ENCODE data around the gene FLNC.

The FLNC gene

DNA sequence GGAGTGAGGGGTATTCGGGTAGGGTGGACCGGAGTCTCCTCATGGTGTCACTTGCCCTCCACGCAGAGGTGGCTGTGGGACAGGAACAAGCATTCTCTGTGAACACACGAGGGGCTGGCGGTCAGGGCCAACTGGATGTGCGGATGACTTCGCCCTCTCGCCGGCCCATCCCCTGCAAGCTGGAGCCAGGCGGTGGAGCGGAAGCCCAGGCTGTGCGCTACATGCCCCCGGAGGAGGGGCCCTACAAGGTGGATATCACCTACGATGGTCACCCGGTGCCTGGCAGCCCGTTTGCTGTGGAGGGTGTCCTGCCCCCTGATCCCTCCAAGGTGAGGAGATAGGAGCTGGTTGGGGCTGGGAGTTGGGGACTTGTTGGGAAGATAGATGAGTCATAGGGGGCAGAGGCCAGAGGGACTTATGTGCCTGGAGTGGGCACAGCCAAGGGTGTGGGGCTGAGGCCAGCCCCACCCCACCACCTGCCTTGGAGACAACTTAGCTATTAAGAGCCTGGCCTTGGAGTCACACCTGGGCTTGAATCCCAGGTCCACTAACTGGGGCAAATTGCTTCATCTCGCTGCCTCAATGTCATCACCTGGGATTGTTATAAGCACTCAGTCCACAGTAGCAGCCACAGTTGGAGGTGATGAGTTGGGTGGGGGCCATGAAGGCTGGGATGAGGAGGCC is 13.9 kb downstream of the FLNC start:
- in situ Hi-C loops (cut with HindIII; ENCODE audit: low sequenced_read_pairs) = no loop called here

GRCh38 chr7:128844777-128845311 is 14.6 kb downstream of the FLNC start:
- in situ Hi-C loops (cut with HindIII; ENCODE audit: low sequenced_read_pairs) = no loop called here

- in situ Hi-C loops (cut with HindIII; ENCODE audit: low sequenced_read_pairs) = no loop called here
Measured at GRCh38 chr7:128845475-128845874, 15.3 kb downstream of the FLNC start.

DNA sequence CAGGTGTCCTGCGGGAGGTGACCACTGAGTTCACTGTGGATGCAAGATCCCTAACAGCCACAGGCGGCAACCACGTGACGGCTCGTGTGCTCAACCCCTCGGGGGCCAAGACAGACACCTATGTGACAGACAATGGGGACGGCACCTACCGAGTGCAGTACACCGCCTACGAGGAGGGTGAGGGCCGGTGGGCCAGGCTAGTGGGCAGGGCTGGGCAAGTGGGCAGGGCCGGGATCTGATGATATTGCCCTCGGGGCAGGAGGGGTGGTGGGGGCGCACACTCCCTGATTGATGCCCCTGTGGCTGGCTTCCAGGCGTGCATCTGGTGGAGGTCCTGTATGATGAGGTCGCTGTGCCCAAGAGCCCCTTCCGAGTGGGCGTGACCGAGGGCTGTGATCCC is 15.8 kb downstream of the FLNC start:
- in situ Hi-C loops (cut with HindIII; ENCODE audit: low sequenced_read_pairs) = no loop called here

DNA sequence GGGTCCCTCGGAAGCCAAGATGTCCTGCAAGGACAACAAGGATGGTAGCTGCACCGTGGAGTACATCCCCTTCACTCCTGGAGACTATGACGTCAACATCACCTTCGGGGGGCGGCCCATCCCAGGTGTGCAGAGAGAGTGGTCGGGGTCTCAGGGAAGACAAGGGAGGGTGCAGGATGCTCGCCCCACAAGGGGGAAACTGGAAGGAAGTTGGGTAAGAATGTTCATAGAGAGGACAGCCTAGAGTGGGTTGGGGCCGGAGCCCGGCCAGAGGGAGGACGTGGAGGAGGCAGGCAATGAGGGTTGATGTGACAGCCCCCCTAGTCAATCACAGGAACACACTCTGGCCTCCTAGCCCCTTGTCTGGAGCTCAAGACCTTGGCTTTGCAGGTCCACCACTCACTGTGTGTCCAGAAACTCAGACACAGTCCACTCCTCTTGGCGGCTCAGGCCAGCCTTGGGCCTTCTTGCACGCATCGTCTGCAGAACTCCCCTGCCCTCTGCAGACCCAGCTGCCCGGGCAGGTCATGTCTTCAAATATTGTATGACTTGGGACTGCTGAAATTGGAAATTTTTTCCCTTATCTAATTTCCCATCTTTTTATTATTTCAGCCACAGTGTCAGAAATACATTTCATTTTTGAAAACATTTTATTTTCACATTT is 16.7 kb downstream of the FLNC start:
- in situ Hi-C loops (cut with HindIII; ENCODE audit: low sequenced_read_pairs) = no loop called here

- in situ Hi-C loops (cut with HindIII; ENCODE audit: low sequenced_read_pairs) = no loop called here
Measured at GRCh38 chr7:128847721-128848211, 17.6 kb downstream of the FLNC start.

- in situ Hi-C loops (cut with HindIII; ENCODE audit: low sequenced_read_pairs) = no loop called here
Measured at GRCh38 chr7:128848289-128849155, 18.3 kb downstream of the FLNC start.

DNA sequence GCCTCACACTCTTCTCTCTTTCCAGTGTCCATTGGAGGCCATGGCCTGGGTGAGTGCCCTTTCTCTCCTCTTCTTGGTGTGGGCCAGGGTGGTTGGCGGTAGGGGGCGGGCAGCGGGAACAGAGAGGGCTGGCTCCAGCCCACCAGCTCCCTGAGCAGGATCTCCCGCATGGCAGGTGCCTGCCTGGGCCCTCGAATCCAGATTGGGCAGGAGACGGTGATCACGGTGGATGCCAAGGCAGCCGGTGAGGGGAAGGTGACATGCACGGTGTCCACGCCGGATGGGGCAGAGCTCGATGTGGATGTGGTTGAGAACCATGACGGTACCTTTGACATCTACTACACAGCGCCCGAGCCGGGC is 18.9 kb downstream of the FLNC start:
- in situ Hi-C loops (cut with HindIII; ENCODE audit: low sequenced_read_pairs) = no loop called here

- in situ Hi-C loops (cut with HindIII; ENCODE audit: low sequenced_read_pairs) = no loop called here
Measured at GRCh38 chr7:128849804-128850490, 19.7 kb downstream of the FLNC start.

GRCh38 chr7:128852537-128853254 is 22.5 kb downstream of the FLNC start:
- in situ Hi-C loops (cut with HindIII; ENCODE audit: low sequenced_read_pairs) = no loop called here

DNA sequence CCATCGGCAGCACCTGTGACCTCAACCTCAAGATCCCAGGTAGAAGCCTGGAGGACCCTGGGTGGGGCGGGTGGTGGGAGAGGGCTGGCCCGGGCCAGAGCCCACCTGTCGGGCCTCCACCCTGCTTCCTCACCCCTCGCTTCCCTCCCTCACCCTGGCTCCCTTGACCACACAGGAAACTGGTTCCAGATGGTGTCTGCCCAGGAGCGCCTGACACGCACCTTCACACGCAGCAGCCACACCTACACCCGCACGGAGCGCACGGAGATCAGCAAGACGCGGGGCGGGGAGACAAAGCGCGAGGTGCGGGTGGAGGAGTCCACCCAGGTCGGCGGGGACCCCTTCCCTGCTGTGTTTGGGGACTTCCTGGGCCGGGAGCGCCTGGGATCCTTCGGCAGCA is 23.6 kb downstream of the FLNC start:
- in situ Hi-C loops (cut with HindIII; ENCODE audit: low sequenced_read_pairs) = no loop called here

DNA sequence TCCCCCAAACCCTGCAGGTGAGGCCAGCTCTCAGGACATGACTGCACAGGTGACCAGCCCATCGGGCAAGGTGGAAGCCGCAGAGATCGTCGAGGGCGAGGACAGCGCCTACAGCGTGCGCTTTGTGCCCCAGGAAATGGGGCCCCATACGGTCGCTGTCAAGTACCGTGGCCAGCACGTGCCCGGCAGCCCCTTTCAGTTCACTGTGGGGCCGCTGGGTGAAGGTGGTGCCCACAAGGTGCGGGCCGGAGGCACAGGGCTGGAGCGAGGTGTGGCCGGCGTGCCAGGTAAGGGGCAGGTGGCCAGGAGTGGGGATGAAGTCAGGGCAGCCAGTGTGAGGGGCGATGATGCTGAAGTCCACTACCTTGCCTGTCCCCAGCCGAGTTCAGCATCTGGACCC is 24.2 kb downstream of the FLNC start:
- in situ Hi-C loops (cut with HindIII; ENCODE audit: low sequenced_read_pairs) = no loop called here

GRCh38 chr7:128855559-128855958 is 25.4 kb downstream of the FLNC start:
- in situ Hi-C loops (cut with HindIII; ENCODE audit: low sequenced_read_pairs) = no loop called here

GRCh38 chr7:128856001-128856718 is 26.0 kb downstream of the FLNC start:
- in situ Hi-C loops (cut with HindIII; ENCODE audit: low sequenced_read_pairs) = no loop called here

DNA sequence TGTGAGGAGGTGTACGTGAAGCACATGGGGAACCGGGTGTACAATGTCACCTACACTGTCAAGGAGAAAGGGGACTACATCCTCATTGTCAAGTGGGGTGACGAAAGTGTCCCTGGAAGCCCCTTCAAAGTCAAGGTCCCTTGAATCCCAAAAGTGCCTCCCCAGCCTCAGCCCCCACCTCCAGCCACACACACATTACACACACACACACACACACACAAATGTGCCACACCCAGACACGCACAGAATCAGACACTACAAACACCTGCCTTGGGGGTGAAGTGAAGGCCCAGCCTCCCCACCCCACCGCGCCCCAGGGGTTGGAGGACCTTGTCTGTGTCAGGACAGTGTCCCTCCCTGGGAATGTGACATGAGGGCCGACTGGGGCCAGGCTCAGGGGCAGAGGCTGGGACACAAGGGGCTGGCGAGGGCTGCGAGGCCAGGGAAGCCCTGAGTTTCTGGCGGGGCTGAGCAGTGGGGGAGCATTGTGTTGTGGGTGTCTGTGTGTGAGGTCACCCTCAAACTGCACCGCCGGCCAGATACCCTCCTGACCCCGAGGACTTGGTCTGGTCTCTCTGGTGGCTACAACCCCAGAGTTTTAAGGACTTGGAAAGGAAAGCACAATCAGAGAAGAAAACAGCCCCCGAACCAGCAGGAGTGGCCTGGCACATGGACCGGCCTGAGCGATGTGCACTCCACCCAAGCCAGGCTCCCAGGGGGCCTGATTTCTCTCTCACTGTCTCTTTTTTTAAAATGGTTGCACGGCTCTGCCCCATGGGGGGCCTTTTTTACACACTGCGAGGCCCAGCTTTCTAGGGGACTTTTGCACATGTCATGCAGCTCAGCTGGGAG is 28.4 kb downstream of the FLNC start:
- in situ Hi-C loops (cut with HindIII; ENCODE audit: low sequenced_read_pairs) = no loop called here

GRCh38 chr7:128859232-128860157 is 29.3 kb downstream of the FLNC start:
- in situ Hi-C loops (cut with HindIII; ENCODE audit: low sequenced_read_pairs) = no loop called here

Data from DLD1 (cell line).